SU-DHL-6 (cell line): ENCODE results near the gene ZNF879.

ENCODE experiments used
- H2AFZ ChIP-seq: fragments of 200-600 bp; sonication (generic); 2 replicates; pipeline ENCODE4 v1.6.1; 2014; ENCODE audit warnings: low read depth, mild to moderate bottlenecking, moderate library complexity, mixed read lengths, antibody characterized with exemption, low read length; ENCODE audit not compliant: severe bottlenecking
- H3F3A ChIP-seq: fragments of 200-600 bp; shearing (Covaris generic); 2 replicates; pipeline ENCODE4 v1.6.0; 2016; ENCODE audit warnings: antibody characterized with exemption, mild to moderate bottlenecking; ENCODE audit not compliant: insufficient read depth
- H3K27ac ChIP-seq: fragments of 200-600 bp; sonication (generic); 2 replicates; pipeline ENCODE4 v1.5.1; 2016; ENCODE audit warnings: low read depth, mild to moderate bottlenecking, low read length, moderate library complexity, mixed read lengths
- H3K27me3 ChIP-seq: fragments of 200-600 bp; sonication (generic), shearing (Covaris generic); 2 replicates; pipeline ENCODE4 v1.6.0; 2014; ENCODE audit warnings: mild to moderate bottlenecking, low read length
- H3K36me3 ChIP-seq: fragments of 200-600 bp; sonication (generic); 2 replicates; pipeline ENCODE4 v1.6.1; 2014; ENCODE audit warnings: mild to moderate bottlenecking, low read length, mixed read lengths
- H3K4me2 ChIP-seq: fragments of 300-600, 200-600 bp; shearing (Covaris generic), sonication (generic); 2 replicates; pipeline ENCODE4 v1.6.0; 2014; ENCODE audit warnings: low read length, low read depth, mild to moderate bottlenecking; ENCODE audit not compliant: poor library complexity, severe bottlenecking
- H3K4me3 ChIP-seq: fragments of 200-600 bp; sonication (generic); 2 replicates; pipeline ENCODE4 v1.5.1; 2014; ENCODE audit warnings: antibody characterized with exemption, low read length, mild to moderate bottlenecking, mixed read lengths; ENCODE audit not compliant: insufficient read depth, poor library complexity, severe bottlenecking
- H3K79me2 ChIP-seq: fragments of 200-600 bp; sonication (generic); 2 replicates; pipeline ENCODE4 v1.6.1; 2014; ENCODE audit warnings: mild to moderate bottlenecking, low read length, moderate library complexity; ENCODE audit not compliant: insufficient read depth
- H3K9ac ChIP-seq: fragments of 200-600 bp; sonication (generic); 2 replicates; pipeline ENCODE4 v1.7.0; 2014; ENCODE audit warnings: mild to moderate bottlenecking, low read length
- H3K9me2 ChIP-seq: fragments of 200-600 bp; sonication (generic); replicated peaks from 2 replicates; pipeline ENCODE4 v1.6.1; 2014; ENCODE audit warnings: low read length; ENCODE audit not compliant: insufficient read depth
- H3K9me3 ChIP-seq: fragments of 200-600 bp; sonication (generic); 2 replicates; pipeline ENCODE4 v1.6.1; 2014; ENCODE audit warnings: low read length, mixed read lengths; ENCODE audit not compliant: insufficient read depth
- H4K20me1 ChIP-seq: fragments of 200-600 bp; sonication (generic); 2 replicates; pipeline ENCODE4 v1.6.1; 2014; ENCODE audit warnings: low read depth, mild to moderate bottlenecking, antibody characterized with exemption, low read length, moderate library complexity, mixed read lengths
- EZH2phosphoT487 ChIP-seq: fragments of 200-600 bp; sonication (generic), shearing (Covaris generic); conservative IDR thresholded peaks from 2 replicates; pipeline ENCODE4 v1.6.1; 2018; ENCODE audit warnings: mild to moderate bottlenecking, antibody characterized with exemption, low read length, moderate library complexity, mixed read lengths
- TF ChIP-seq, protein P1 (sequence below): fragments of 200-600 bp; sonication (generic); IDR thresholded peaks from one replicate; pipeline ENCODE4 v1.5.1; 2017; ENCODE audit warnings: antibody characterized with exemption, mild to moderate bottlenecking, low read length, moderate library complexity; ENCODE audit not compliant: insufficient read depth, poor library complexity, severe bottlenecking

Gene ZNF879

DNA sequence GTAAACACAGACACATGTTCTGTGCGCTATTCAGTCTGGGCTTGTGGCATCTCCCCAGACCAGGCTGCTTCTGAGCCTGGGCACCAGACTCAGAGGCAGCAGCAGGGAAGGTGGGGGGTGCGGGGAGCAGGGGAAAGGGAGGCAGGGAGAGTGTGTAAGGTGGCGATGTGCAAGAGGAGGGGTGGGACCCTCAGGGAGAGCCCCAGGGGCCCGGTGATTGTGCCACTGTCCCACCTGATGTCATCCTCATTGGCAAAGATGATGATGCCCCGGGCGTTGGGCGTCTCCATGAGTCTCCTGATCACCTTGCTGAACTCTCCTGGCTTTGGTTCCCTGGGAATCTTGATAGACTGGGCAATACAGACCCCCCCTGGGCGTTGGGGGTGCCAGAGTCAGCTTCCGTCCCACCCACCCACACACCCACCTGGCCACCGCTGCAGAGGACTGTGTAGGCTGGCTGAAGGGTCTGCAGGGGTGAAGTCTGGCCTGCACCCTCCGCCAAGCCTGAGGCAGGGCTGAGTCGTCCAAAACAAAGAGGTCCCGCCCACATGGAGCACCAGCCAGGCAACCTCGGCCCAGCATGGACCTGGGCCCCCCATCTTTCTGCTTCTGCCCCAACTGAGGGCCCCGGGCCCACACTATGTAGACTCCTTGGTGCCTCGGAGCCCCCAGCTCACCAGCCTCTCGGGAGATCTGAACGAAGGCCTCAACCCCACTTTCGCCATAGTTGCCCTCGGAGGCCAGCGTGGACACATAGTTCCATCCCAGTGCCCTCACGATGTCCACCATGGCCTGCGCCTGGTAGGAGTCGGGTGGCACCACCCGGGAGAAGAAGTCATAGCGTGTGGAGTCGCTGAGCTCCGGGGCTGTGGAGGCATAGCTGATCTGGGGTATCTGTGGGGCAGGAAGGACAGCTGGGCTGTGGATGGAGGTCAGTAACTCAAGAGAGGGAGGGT, 32.1 kb upstream of the ZNF879 start:
- no peaks in the 10 kb centered on the region for H3F3A ChIP-seq
- H3K27me3 ChIP-seq = no peaks in the 10 kb centered on the region
- no peak overlapping the region for H3K9ac ChIP-seq
- H3K27ac ChIP-seq = no peak overlapping the region
- no peaks in the 10 kb centered on the region for H3K79me2 ChIP-seq
- no peaks in the 10 kb centered on the region for H3K9me2 ChIP-seq
- no peak for TF ChIP-seq EZH2phosphoT487
- TF ChIP-seq, protein P1, sequence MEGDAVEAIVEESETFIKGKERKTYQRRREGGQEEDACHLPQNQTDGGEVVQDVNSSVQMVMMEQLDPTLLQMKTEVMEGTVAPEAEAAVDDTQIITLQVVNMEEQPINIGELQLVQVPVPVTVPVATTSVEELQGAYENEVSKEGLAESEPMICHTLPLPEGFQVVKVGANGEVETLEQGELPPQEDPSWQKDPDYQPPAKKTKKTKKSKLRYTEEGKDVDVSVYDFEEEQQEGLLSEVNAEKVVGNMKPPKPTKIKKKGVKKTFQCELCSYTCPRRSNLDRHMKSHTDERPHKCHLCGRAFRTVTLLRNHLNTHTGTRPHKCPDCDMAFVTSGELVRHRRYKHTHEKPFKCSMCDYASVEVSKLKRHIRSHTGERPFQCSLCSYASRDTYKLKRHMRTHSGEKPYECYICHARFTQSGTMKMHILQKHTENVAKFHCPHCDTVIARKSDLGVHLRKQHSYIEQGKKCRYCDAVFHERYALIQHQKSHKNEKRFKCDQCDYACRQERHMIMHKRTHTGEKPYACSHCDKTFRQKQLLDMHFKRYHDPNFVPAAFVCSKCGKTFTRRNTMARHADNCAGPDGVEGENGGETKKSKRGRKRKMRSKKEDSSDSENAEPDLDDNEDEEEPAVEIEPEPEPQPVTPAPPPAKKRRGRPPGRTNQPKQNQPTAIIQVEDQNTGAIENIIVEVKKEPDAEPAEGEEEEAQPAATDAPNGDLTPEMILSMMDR = no peak
- H3K4me2 ChIP-seq = no peak overlapping the region
- H3K4me3 ChIP-seq = no peak overlapping the region
- H3K9me3 ChIP-seq = no peaks in the 10 kb centered on the region
- H3K36me3 ChIP-seq = no peaks in the 10 kb centered on the region
- no peak overlapping the region for H2AFZ ChIP-seq
- no peaks in the 10 kb centered on the region for H4K20me1 ChIP-seq

DNA sequence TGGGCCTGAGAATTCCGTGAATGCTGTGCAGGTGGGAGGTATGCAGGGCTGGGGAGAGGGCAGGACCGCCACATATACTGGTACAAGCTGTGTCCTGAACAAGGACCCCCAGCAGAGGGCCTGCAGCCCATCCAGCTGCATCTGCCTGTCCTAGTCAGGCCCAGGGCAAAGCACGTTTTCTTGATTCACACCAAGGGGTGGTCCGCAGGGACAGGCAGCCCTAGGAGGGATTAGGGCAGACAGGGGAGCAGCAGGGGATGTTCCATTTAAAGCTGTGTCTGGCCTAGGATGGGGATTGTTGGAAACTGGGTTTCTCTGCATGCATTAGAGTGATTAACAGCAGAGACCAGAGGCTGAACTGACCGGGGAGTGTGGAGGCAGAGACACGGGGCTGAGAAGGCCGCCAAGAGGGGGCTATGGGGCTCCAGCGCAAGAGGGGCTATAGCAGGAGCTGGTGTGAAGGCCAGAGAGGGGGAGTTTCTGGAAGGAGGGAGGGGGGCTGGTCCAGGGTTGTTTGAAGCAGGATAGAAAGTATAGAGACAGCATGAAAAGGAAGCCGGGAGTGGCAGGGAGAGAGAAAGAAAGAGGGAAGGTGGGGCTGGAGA, 31.2 kb upstream of the ZNF879 start:
- no peaks in the 10 kb centered on the region for H3K36me3 ChIP-seq
- H3K27ac ChIP-seq = no peak overlapping the region
- TF ChIP-seq EZH2phosphoT487 = no peak
- TF ChIP-seq, protein P1 = no peak
- H2AFZ ChIP-seq = no peak overlapping the region
- H3K9me3 ChIP-seq = no peaks in the 10 kb centered on the region
- no peaks in the 10 kb centered on the region for H3K9me2 ChIP-seq
- no peaks in the 10 kb centered on the region for H4K20me1 ChIP-seq
- no peak overlapping the region for H3K9ac ChIP-seq
- no peaks in the 10 kb centered on the region for H3K27me3 ChIP-seq
- H3K4me2 ChIP-seq = no peak overlapping the region
- H3F3A ChIP-seq = no peaks in the 10 kb centered on the region
- no peaks in the 10 kb centered on the region for H3K79me2 ChIP-seq
- H3K4me3 ChIP-seq = no peak overlapping the region

DNA sequence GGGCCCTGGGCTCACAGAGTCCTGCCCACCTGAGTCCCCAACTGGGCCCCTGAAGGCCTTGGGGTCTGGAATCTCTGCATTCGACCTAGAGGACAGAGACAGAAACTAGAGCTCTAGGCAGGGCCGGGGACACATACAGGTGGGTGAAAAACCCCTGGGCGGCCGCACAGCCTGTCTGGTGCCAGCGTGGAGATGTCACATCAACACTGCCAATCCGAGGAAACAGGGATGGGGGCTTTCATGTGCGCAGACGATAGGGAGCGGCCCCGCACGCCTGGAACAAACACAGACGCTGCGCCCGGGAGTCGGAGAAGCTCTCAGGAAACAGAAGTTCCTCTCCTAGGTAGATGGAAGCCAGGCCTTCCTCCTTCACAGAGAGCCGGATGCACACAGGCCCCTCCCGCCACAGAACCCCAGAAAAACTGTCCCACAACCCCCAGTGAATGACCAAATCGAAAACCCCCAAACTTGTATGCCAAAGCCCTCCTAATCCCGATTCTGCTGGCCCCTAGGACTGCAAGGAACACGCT, 30.3 kb upstream of the ZNF879 start:
- Histone ChIP-seq H3K9me2 (no peaks in the 10 kb centered on the region), H3K4me2 (no peak overlapping the region), H3K36me3 (no peaks in the 10 kb centered on the region), H3K79me2 (no peaks in the 10 kb centered on the region), H4K20me1 (no peaks in the 10 kb centered on the region), H3K4me3 (no peak overlapping the region), H2AFZ (no peak overlapping the region), H3K27ac (no peak overlapping the region), H3F3A (no peaks in the 10 kb centered on the region), H3K27me3 (no peaks in the 10 kb centered on the region), H3K9me3 (no peaks in the 10 kb centered on the region), H3K9ac (no peak overlapping the region)
- TF ChIP-seq EZH2phosphoT487 = no peak
- TF ChIP-seq, protein P1 = no peak
